Panc1 (cell line): ENCODE measurements around the gene SLC36A3. TPM values are rescaled to one million over a fixed set of nuclear protein-coding genes. Genes with fewer than 3 reads are reported as not detected.
"Not testable (repeated sequence)": the region's sequence is repeated elsewhere in the genome, so short reads cannot be mapped to it uniquely, and the experiment has no call there.

Source experiments
- ATAC-seq: fragments of 200-7000 bp; cut with Tn5 transposase; 2 replicates; pipeline ENCODE4 v1.9.1; 2020; ENCODE audit warnings: mild to moderate bottlenecking, moderate library complexity
- BruUV-seq: library from RNA; stranded (reverse); fragments of 400-500 nt; replicated peaks from 2 replicates; lab custom pipeline; 2021; lab: Mats Ljungman, UMichigan
- CTCF ChIA-PET: fragments of 300-600 bp; sonication (Branson Sonifier 250); formaldehyde crosslinking; loops from one replicate; lab custom pipeline; 2022; ENCODE audit warnings: antibody characterized with exemption; lab: Charles Lee
- POLR2A ChIA-PET: fragments of 300-600 bp; sonication (Branson Sonifier 250); formaldehyde crosslinking; loops from one replicate; lab custom pipeline; 2022; ENCODE audit warnings: antibody characterized with exemption; lab: Charles Lee
- DNase-seq: peaks from one replicate; pipeline ENCODE4 v3.0.0-alpha.2; 2010; ENCODE audit warnings: low read depth, low spot score
- H3K27ac ChIP-seq: 2 replicates; pipeline ENCODE4 v1.5.1; 2011; ENCODE audit warnings: mild to moderate bottlenecking, low read length, inconsistent platforms
- H3K27me3 ChIP-seq: fragments of 200-500 bp; sonication (Bioruptor generic); 2 replicates; pipeline ENCODE4 v1.6.0; 2014; ENCODE audit warnings: low read length, inconsistent platforms; ENCODE audit not compliant: control insufficient read depth, insufficient read depth
- H3K36me3 ChIP-seq: fragments of 200-500 bp; sonication (Bioruptor generic); 2 replicates; pipeline ENCODE4 v1.5.1; 2014; ENCODE audit warnings: inconsistent platforms, mild to moderate bottlenecking, low read length, moderate library complexity; ENCODE audit not compliant: control insufficient read depth, insufficient read depth
- H3K4me1 ChIP-seq: 2 replicates; pipeline ENCODE4 v1.5.1; 2011; ENCODE audit warnings: inconsistent platforms, mild to moderate bottlenecking, low read length, moderate library complexity; ENCODE audit not compliant: control insufficient read depth, insufficient read depth
- H3K4me3 ChIP-seq, 2 experiments: 2 replicates each; pipeline ENCODE4 v1.5.1; 2011 to 2012; ENCODE audit warnings: low read depth in 2 of 2, low read length in 2 of 2, mild to moderate bottlenecking in 2 of 2, inconsistent platforms in 1 of 2, moderate library complexity in 1 of 2
- H3K9me3 ChIP-seq: fragments of 200-500 bp; sonication (Bioruptor generic); 2 replicates; pipeline ENCODE4 v1.5.1; 2014; ENCODE audit warnings: low read depth, mild to moderate bottlenecking, inconsistent platforms, low read length, moderate library complexity; ENCODE audit not compliant: control insufficient read depth, insufficient read depth
- CTCF ChIP-seq: fragments of 450-650 bp; IDR thresholded peaks from 2 replicates; pipeline ENCODE4 v1.5.1; 2017; ENCODE audit warnings: mild to moderate bottlenecking
- POLR2AphosphoS5 ChIP-seq: IDR thresholded peaks from 2 replicates; pipeline ENCODE4 v1.6.1; 2012; ENCODE audit warnings: mild to moderate bottlenecking, low read depth, low read length, moderate library complexity
- REST ChIP-seq, 2 experiments: IDR thresholded peaks; 2 replicates each; pipeline ENCODE4 v1.6.1; 2011 to 2012; ENCODE audit warnings: low read depth in 2 of 2, control low read depth in 1 of 2, low read length in 1 of 2, mild to moderate bottlenecking in 1 of 2, moderate library complexity in 1 of 2; ENCODE audit not compliant: insufficient read depth in 1 of 2
- SIN3A ChIP-seq: IDR thresholded peaks from 2 replicates; pipeline ENCODE4 v1.6.1; 2012; ENCODE audit warnings: low read depth, mild to moderate bottlenecking, low read length, moderate library complexity, borderline replicate concordance; ENCODE audit not compliant: insufficient read depth
- TCF7L2 ChIP-seq: IDR thresholded peaks from 2 replicates; pipeline ENCODE4 v1.6.1; 2011; ENCODE audit warnings: mild to moderate bottlenecking, low read depth, low read length, inconsistent platforms
- in situ Hi-C: cut with HindIII; loops from 2 replicates; pipeline ENCODE4 v1.10.0; 2016; ENCODE audit warnings: low sequenced_read_pairs, low pct_unique_long_range_greater_than_20kb
- intact Hi-C: fragments of 100-400 bp; cut with micrococcal nuclease; formaldehyde crosslinking; loops from one replicate; pipeline ENCODE4 v1.10.0; 2022; ENCODE audit not compliant: unreplicated experiment
- total RNA-seq: library from RNA; stranded (reverse); gene quantifications from one replicate; pipeline ENCODE4 v1.2.1, GENCODE V29; 2021; ENCODE audit not compliant: unreplicated experiment

The SLC36A3 gene
- total RNA-seq, 1 experiment from 2014 or later = not detected

GRCh38 chr5:151310932-151311331 lies 7.4 kb upstream of the SLC36A3 start:
- CTCF ChIA-PET = no interaction called here
- Histone ChIP-seq H3K4me3 (no peak overlapping the region), H3K27ac (no peak overlapping the region), H3K27me3 (0 out of 2 replicates have a peak, but pooled peaks cover 2% of the 10 kb centered on the region), H3K36me3 (no peaks in the 10 kb centered on the region), H3K9me3 (no peaks in the 10 kb centered on the region), H3K4me1 (no peaks in the 10 kb centered on the region)
- DNase-seq = no peak
- no peak for ATAC-seq
- intact Hi-C loops = loop anchor here (10.0 kb wide), 1 partner anchor 194 kb away; no protein-coding TSS in a partner anchor
- no TSS peak for BruUV-seq
- POLR2A ChIA-PET = no interaction called here
- in situ Hi-C loops = no loop called here
- no peak for TF ChIP-seq SIN3A
- no peak for TF ChIP-seq POLR2AphosphoS5
- no peak for TF ChIP-seq REST (IDR thresholded peaks at IDR 0.05; ENCODE audit: insufficient read depth in 1 of 2, low read depth in 2 of 2, low read length in 1 of 2)
- TF ChIP-seq TCF7L2 = no peak
- no peak for TF ChIP-seq CTCF

GRCh38 chr5:151309821-151310220 lies 6.3 kb upstream of the SLC36A3 start:
- in situ Hi-C loops, ATAC-seq, DNase-seq, H3K27me3 ChIP-seq, H3K36me3 ChIP-seq, H3K9me3 ChIP-seq, H3K4me1 ChIP-seq, POLR2A ChIA-PET, BruUV-seq, H3K4me3 ChIP-seq, H3K27ac ChIP-seq: not testable (repeated sequence)
- intact Hi-C loops = loop anchor here (10.0 kb wide), 1 partner anchor 195 kb away; no protein-coding TSS in a partner anchor
- CTCF ChIA-PET = interaction anchor here (0.6 kb wide), 1 partner anchor 266 kb away, joined by 3 read pairs; no protein-coding TSS in a partner anchor

- DNase-seq, H3K4me3 ChIP-seq, intact Hi-C loops, BruUV-seq, in situ Hi-C loops, ATAC-seq, POLR2A ChIA-PET, H3K9me3 ChIP-seq, H3K27me3 ChIP-seq, H3K4me1 ChIP-seq, H3K36me3 ChIP-seq, H3K27ac ChIP-seq: not testable (repeated sequence)
- CTCF ChIA-PET = interaction anchor here (0.6 kb wide), 1 partner anchor 267 kb away, joined by 3 read pairs; no protein-coding TSS in a partner anchor
Measured at GRCh38 chr5:151309266-151309665, 5.7 kb upstream of the SLC36A3 start.
